ENCODE measurements around the gene NT5M. TPM values are rescaled to one million over a fixed set of nuclear protein-coding genes. Genes with fewer than 3 reads are reported as not detected.

The NT5M gene
- total RNA-seq, 1 experiment from 2014 or later, result 8.6 TPM

DNA sequence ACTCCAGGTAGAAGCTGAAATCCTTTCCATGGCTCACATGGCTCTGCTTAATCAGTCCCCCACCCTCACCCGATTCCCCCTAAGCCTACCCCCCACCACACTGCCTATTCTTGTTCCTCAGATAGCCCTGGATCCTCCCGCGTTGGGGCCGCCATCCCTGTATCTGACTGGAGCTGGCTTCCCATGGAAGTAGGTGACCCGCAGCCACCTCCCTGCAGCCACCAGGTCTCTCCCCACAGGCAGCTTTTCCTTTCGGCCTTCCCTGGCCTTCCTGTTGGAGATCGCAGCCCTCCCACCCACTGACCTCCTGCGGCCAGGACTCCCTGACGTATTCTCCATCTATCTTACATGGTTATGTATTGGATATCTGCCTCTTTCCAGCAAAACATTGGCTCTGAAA is 91.3 kb downstream of the NT5M start:
- H4K20me1 ChIP-seq (ENCODE audit: low read length), result no peaks in the 10 kb centered on the region
- CTCF ChIA-PET, result no interaction called here
- no peaks in the 10 kb centered on the region for H3K9me2 ChIP-seq (replicated peaks; ENCODE audit: low read length)
- no peak overlapping the region for H3K4me2 ChIP-seq (ENCODE audit: low read length)
- no peaks in the 10 kb centered on the region for H3K79me2 ChIP-seq (ENCODE audit: low read length)
- DNase-seq (no peak), ATAC-seq (no peak)
- H3K9ac ChIP-seq (ENCODE audit: low read length), result no peak overlapping the region
- POLR2A ChIA-PET (ENCODE audit: unreplicated experiment), result interaction anchor here (0.7 kb wide), 1 partner anchor 167 kb away, joined by 4 read pairs; no protein-coding TSS in a partner anchor
- no peak overlapping the region for H2AFZ ChIP-seq (ENCODE audit: low read length)
- H3K27ac ChIP-seq (ENCODE audit: low read length), result no peak overlapping the region
- no peaks in the 10 kb centered on the region for H3K36me3 ChIP-seq (ENCODE audit: low read depth, low read length)
- no peak overlapping the region for H3K4me3 ChIP-seq (ENCODE audit: low read length)
- H3K9me3 ChIP-seq (ENCODE audit: low read length), result no peaks in the 10 kb centered on the region
- no TSS peak for BruUV-seq (replicated peaks)
- intact Hi-C loops (cut with micrococcal nuclease), result no loop called here
- H3K27me3 ChIP-seq (ENCODE audit: low read length), result no peaks in the 10 kb centered on the region
- TF ChIP-seq CTCF (conservative IDR thresholded peaks at IDR 0.05; ENCODE audit: low read depth, low read length), result no peak
- TF ChIP-seq EZH2phosphoT487 (IDR thresholded peaks at IDR 0.05; ENCODE audit: borderline replicate concordance, low read length), result no peak
- no peak for TF ChIP-seq EZH2 (IDR thresholded peaks at IDR 0.05; ENCODE audit: low read length, unreplicated experiment)
- no peaks in the 10 kb centered on the region for H3F3A ChIP-seq (ENCODE audit: low read length, unreplicated experiment)
- H3K4me1 ChIP-seq (ENCODE audit: insufficient read depth, low read length), result no peaks in the 10 kb centered on the region

- Histone ChIP-seq H3K27ac (ENCODE audit: low read length) (no peak overlapping the region), H4K20me1 (ENCODE audit: low read length) (no peaks in the 10 kb centered on the region), H3F3A (ENCODE audit: low read length, unreplicated experiment) (no peaks in the 10 kb centered on the region), H3K4me1 (ENCODE audit: insufficient read depth, low read length) (no peaks in the 10 kb centered on the region), H2AFZ (ENCODE audit: low read length) (no peak overlapping the region), H3K4me3 (ENCODE audit: low read length) (no peak overlapping the region), H3K9ac (ENCODE audit: low read length) (no peak overlapping the region), H3K27me3 (ENCODE audit: low read length) (no peaks in the 10 kb centered on the region), H3K4me2 (ENCODE audit: low read length) (no peak overlapping the region), H3K79me2 (ENCODE audit: low read length) (no peaks in the 10 kb centered on the region), H3K9me2 (replicated peaks; ENCODE audit: low read length) (no peaks in the 10 kb centered on the region), H3K36me3 (ENCODE audit: low read depth, low read length) (no peaks in the 10 kb centered on the region), H3K9me3 (ENCODE audit: low read length) (no peaks in the 10 kb centered on the region)
- ChIA-PET CTCF (no interaction called here), POLR2A (ENCODE audit: unreplicated experiment) (no interaction called here)
- intact Hi-C loops (cut with micrococcal nuclease), result no loop called here
- DNase-seq (no peak), ATAC-seq (no peak)
- BruUV-seq (replicated peaks), result no TSS peak
- TF ChIP-seq EZH2phosphoT487 (IDR thresholded peaks at IDR 0.05; ENCODE audit: borderline replicate concordance, low read length) (no peak), CTCF (conservative IDR thresholded peaks at IDR 0.05; ENCODE audit: low read depth, low read length) (no peak), EZH2 (IDR thresholded peaks at IDR 0.05; ENCODE audit: low read length, unreplicated experiment) (no peak)
Observed at GRCh38 chr17:17395246-17395802, 92.2 kb downstream of the NT5M start.

DNA sequence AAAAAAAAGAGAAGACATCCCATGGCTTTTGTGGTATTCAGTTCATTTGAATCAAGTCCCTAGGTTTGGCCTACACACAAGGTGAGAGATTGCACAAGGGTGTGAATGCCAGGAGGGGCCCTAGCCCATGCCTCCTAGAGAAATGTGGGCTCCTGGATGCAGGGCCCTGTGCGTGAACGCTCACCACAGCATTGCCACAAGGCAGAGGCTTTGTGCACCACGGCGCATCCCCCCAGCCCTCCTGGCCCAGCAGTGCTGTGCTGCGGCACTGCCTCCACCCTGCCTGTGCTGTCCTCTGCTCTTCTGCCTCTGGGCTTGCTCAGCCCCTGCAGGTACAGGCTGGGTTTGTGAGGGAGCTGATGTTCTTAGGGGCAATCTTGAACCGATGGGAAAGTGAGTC is 92.7 kb downstream of the NT5M start:
- Histone ChIP-seq H3F3A (ENCODE audit: low read length, unreplicated experiment) (no peaks in the 10 kb centered on the region), H3K9me2 (replicated peaks; ENCODE audit: low read length) (no peaks in the 10 kb centered on the region), H2AFZ (ENCODE audit: low read length) (no peak overlapping the region), H3K4me2 (ENCODE audit: low read length) (no peak overlapping the region), H3K9ac (ENCODE audit: low read length) (no peak overlapping the region), H3K27ac (ENCODE audit: low read length) (no peak overlapping the region), H3K4me1 (ENCODE audit: insufficient read depth, low read length) (no peaks in the 10 kb centered on the region), H3K4me3 (ENCODE audit: low read length) (no peak overlapping the region), H3K79me2 (ENCODE audit: low read length) (no peaks in the 10 kb centered on the region), H4K20me1 (ENCODE audit: low read length) (no peaks in the 10 kb centered on the region), H3K36me3 (ENCODE audit: low read depth, low read length) (no peaks in the 10 kb centered on the region), H3K9me3 (ENCODE audit: low read length) (no peaks in the 10 kb centered on the region), H3K27me3 (ENCODE audit: low read length) (no peaks in the 10 kb centered on the region)
- DNase-seq (no peak), ATAC-seq (no peak)
- ChIA-PET CTCF (no interaction called here), POLR2A (ENCODE audit: unreplicated experiment) (no interaction called here)
- TF ChIP-seq EZH2phosphoT487 (IDR thresholded peaks at IDR 0.05; ENCODE audit: borderline replicate concordance, low read length) (no peak), EZH2 (IDR thresholded peaks at IDR 0.05; ENCODE audit: low read length, unreplicated experiment) (no peak), CTCF (conservative IDR thresholded peaks at IDR 0.05; ENCODE audit: low read depth, low read length) (no peak)
- intact Hi-C loops (cut with micrococcal nuclease), result no loop called here
- no TSS peak for BruUV-seq (replicated peaks)
